Lower leg skin (tissue), 3 donors: Measurements from ENCODE around the gene TCF21.

Experiments used
- POLR2A ChIP-seq, 2 donors: fragments of 450-650 bp; IDR thresholded peaks; one replicate each; pipeline ENCODE4 v1.6.1; 2016 to 2017; ENCODE audit warnings: antibody characterized with exemption in 2 of 2, mild to moderate bottlenecking in 1 of 2, moderate library complexity in 1 of 2
- TF ChIP-seq, protein P1 (sequence below), 3 donors: fragments of 450-650 bp; IDR thresholded peaks; one replicate each; pipeline ENCODE4 v1.5.1; 2016; ENCODE audit warnings: antibody characterized with exemption in 3 of 3, mild to moderate bottlenecking in 3 of 3, moderate library complexity in 2 of 3

DNA sequence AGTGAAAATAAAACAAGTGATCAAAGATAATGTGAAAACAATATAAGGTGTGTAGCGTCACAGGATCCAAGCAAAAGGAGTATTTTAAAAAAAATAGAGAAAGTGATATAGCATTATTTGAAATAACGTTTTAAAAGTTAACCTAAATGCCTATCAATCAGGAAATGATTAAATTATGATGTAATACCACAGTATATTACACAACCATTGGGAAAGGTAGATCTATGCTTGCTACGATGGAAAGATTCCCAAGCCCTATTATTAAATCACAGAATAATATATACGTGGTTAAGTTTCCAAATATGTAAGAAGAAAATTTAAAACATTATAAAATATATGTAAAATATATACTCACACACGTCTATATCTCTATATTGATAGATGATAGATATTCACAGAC, 15.4 kb upstream of the TCF21 start:
- TF ChIP-seq, protein P1, sequence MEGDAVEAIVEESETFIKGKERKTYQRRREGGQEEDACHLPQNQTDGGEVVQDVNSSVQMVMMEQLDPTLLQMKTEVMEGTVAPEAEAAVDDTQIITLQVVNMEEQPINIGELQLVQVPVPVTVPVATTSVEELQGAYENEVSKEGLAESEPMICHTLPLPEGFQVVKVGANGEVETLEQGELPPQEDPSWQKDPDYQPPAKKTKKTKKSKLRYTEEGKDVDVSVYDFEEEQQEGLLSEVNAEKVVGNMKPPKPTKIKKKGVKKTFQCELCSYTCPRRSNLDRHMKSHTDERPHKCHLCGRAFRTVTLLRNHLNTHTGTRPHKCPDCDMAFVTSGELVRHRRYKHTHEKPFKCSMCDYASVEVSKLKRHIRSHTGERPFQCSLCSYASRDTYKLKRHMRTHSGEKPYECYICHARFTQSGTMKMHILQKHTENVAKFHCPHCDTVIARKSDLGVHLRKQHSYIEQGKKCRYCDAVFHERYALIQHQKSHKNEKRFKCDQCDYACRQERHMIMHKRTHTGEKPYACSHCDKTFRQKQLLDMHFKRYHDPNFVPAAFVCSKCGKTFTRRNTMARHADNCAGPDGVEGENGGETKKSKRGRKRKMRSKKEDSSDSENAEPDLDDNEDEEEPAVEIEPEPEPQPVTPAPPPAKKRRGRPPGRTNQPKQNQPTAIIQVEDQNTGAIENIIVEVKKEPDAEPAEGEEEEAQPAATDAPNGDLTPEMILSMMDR (IDR thresholded peaks at IDR 0.05): no peak
- TF ChIP-seq POLR2A (IDR thresholded peaks at IDR 0.05): no peak
